ENCODE data around the gene SCO2. TPM values are rescaled to one million over a fixed set of nuclear protein-coding genes. Genes with fewer than 3 reads are reported as not detected.
"Not testable (repeated sequence)": the region's sequence is repeated elsewhere in the genome, so short reads cannot be mapped to it uniquely, and the experiment has no call there.

Gene SCO2
- total RNA-seq, 1 experiment from 2014 or later: 6.3 TPM

- H3K27me3 ChIP-seq (replicated peaks): no peaks in the 10 kb centered on the region
- H3K27ac ChIP-seq: no peak within 1 kb of the TSS
- H3K36me3 ChIP-seq: no peaks in the 10 kb centered on the region
- no peak for DNase-seq (ENCODE audit: low read depth in 1 of 2, low spot score in 2 of 2)
- no peak within 1 kb of the TSS for H3K4me3 ChIP-seq
- peaks cover 9% of the 10 kb centered on the region for H3K4me1 ChIP-seq (replicated peaks)
- H3K9me3 ChIP-seq (replicated peaks): no peaks in the 10 kb centered on the region
Observed at GRCh38 chr22:50545522-50546325, 20.3 kb upstream of the SCO2 start, which contains the start of gene KLHDC7B. Gene KLHDC7B (plus strand): TSS chr22:50545899. CDS start chr22:50546244, 345 bp downstream.

- H3K9me3 ChIP-seq (replicated peaks): no peaks in the 10 kb centered on the region
- no peaks in the 10 kb centered on the region for H3K27me3 ChIP-seq (replicated peaks)
- no peak overlapping the region for H3K4me3 ChIP-seq
- no peak for DNase-seq (ENCODE audit: low read depth in 1 of 2, low spot score in 2 of 2)
- no peaks in the 10 kb centered on the region for H3K36me3 ChIP-seq
- H3K27ac ChIP-seq: no peak overlapping the region
- peaks cover 12% of the 10 kb centered on the region for H3K4me1 ChIP-seq (replicated peaks)
Observed at GRCh38 chr22:50544746-50545253, 19.4 kb upstream of the SCO2 start.

DNA sequence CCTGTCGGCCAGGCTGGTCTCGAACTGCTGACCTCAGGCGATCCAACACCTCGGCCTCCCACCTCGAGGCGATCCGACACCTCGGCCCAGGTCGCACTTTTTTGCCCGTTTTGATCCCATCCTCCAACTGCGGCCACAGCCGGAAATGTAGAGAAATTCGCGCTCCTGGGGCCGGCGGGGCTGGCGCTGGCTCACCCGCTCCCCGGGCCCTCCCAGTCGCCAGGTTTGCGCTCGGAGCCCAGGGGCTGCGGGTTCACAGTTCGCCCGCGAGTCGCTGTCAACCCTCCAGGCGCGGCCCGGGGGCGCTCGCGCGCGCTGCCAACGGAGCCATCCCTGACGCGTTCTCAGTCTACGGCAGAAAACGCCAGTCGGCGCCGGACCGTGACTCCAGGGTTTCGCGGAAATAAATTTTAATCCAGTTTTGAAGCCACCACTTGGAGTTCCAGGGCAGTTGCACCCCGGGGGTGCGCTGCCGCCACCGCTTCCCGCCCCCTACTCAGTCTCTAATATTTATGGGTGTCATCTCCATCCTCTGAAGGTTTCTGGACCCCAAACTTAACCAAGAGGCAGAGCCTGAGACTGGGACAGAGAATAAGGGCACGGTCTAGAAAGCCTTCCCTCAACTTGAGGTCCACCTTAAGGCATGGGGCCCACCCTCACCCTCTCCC lies 18.8 kb upstream of the SCO2 start:
- Histone ChIP-seq H3K27ac (no peak overlapping the region), H3K27me3 (replicated peaks) (no peaks in the 10 kb centered on the region), H3K4me1 (replicated peaks) (peaks cover 18% of the 10 kb centered on the region), H3K36me3 (no peaks in the 10 kb centered on the region), H3K9me3 (replicated peaks) (no peaks in the 10 kb centered on the region), H3K4me3 (no peak overlapping the region)
- DNase-seq (ENCODE audit: low read depth in 1 of 2, low spot score in 2 of 2): no peak

- no peaks in the 10 kb centered on the region for H3K36me3 ChIP-seq
- no peak for DNase-seq (ENCODE audit: low read depth in 1 of 2, low spot score in 2 of 2)
- H3K27me3 ChIP-seq (replicated peaks): no peaks in the 10 kb centered on the region
- peaks cover 21% of the 10 kb centered on the region for H3K4me1 ChIP-seq (replicated peaks)
- no peak overlapping the region for H3K27ac ChIP-seq
- H3K9me3 ChIP-seq (replicated peaks): no peaks in the 10 kb centered on the region
- no peak overlapping the region for H3K4me3 ChIP-seq
Observed at GRCh38 chr22:50542416-50542927, 17.1 kb upstream of the SCO2 start.

DNA sequence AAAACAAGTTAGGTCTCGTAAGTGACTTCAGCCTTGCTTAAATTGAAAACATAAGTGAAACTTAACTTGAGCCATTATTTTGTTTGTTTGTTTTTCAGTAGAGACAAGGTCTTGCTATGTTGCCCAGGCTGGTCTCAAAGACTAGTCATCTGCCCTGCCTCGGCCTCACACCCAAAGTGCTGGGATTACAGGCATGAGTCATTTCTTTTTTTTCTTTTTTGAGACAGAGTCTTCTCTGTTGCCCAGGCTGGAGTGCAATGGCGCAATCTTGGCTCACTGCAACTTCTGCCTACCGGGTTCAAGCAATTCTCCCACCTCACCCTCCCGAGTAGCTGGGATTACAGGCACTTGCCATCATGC lies 16.2 kb upstream of the SCO2 start:
- not testable (repeated sequence) for H3K36me3 ChIP-seq; H3K27me3 ChIP-seq (replicated peaks); H3K9me3 ChIP-seq (replicated peaks); H3K4me3 ChIP-seq
- H3K4me1 ChIP-seq (replicated peaks): peaks cover 21% of the 10 kb centered on the region
- H3K27ac ChIP-seq: peak overlapping the region; percentile 45
- peak; percentile 69 to 76 for DNase-seq (ENCODE audit: low read depth in 1 of 2, low spot score in 2 of 2)

GRCh38 chr22:50540381-50540780 lies 15.0 kb upstream of the SCO2 start:
- Histone ChIP-seq H3K27ac (peak overlapping the region; percentile 89; the same call in 1 of the 2 replicates), H3K36me3 (no peaks in the 10 kb centered on the region), H3K4me3 (no peak overlapping the region), H3K4me1 (replicated peaks) (peaks cover 21% of the 10 kb centered on the region), H3K27me3 (replicated peaks) (no peaks in the 10 kb centered on the region), H3K9me3 (replicated peaks) (no peaks in the 10 kb centered on the region)
- no peak for DNase-seq (ENCODE audit: low read depth in 1 of 2, low spot score in 2 of 2)

DNA sequence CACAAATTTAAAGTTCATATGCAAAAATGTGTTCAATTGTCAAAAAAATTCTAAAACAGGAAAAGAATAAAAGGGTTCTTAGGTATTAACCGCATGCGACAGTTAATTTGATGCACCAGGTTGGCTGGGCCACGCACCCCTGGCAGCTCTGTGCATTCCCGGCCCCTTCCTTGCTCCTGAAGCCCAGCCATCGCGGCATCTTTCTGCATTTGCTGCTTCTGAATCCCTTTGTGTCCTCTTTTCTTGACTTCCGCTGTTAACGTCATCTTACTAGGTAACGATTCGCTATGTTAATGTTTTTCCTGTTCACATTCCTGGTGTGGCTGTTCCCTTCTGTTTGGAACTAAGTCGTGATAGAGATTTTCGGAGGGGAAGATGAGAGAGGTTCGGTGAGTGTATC lies 12.4 kb upstream of the SCO2 start:
- H3K9me3 ChIP-seq (replicated peaks): no peaks in the 10 kb centered on the region
- DNase-seq (ENCODE audit: low read depth in 1 of 2, low spot score in 2 of 2): no peak
- H3K4me3 ChIP-seq: no peak overlapping the region
- H3K27ac ChIP-seq: no peak overlapping the region
- no peaks in the 10 kb centered on the region for H3K27me3 ChIP-seq (replicated peaks)
- H3K4me1 ChIP-seq (replicated peaks): peaks cover 21% of the 10 kb centered on the region
- H3K36me3 ChIP-seq: no peaks in the 10 kb centered on the region

DNA sequence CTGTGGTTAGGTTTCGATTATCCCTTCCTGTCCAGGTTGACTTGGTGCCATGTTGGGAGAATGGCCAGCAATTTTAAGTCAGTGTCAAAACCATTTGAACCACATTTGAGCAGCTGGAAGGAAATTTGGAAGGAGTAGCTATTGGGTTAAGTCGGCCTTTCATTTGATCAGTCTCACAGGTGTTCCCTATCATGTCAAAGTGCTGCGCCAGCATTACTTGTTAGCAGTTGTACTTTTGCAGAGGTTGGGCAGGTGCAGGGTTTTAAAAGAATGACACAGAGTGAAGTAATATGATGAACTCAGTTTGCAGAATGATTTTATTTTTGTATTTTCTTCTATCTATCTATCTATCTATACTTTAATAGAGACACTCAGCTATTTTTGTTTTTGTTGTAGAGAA lies 10.8 kb upstream of the SCO2 start:
- H3K4me3 ChIP-seq: no peak overlapping the region

GRCh38 chr22:50535113-50535512 lies 9.7 kb upstream of the SCO2 start:
- peaks cover 34% of the 10 kb centered on the region for H3K4me1 ChIP-seq (replicated peaks)
- peaks cover 9% of the 10 kb centered on the region for H3K9me3 ChIP-seq (replicated peaks)
- no peaks in the 10 kb centered on the region for H3K36me3 ChIP-seq
- H3K27me3 ChIP-seq (replicated peaks): peaks cover 24% of the 10 kb centered on the region
- no peak for DNase-seq (ENCODE audit: low read depth in 1 of 2, low spot score in 2 of 2)
- H3K4me3 ChIP-seq: no peak overlapping the region
- no peak overlapping the region for H3K27ac ChIP-seq

More for the DNA sequence above, 10.8 kb upstream of the SCO2 start:
- Histone ChIP-seq H3K27ac (no peak overlapping the region), H3K4me1 (replicated peaks) (peaks cover 24% of the 10 kb centered on the region), H3K27me3 (replicated peaks) (peaks cover 13% of the 10 kb centered on the region), H3K9me3 (replicated peaks) (peaks cover under 1% of the 10 kb centered on the region; the same call in 1 of the 2 replicates), H3K36me3 (no peaks in the 10 kb centered on the region)
- DNase-seq (ENCODE audit: low read depth in 1 of 2, low spot score in 2 of 2): no peak

DNA sequence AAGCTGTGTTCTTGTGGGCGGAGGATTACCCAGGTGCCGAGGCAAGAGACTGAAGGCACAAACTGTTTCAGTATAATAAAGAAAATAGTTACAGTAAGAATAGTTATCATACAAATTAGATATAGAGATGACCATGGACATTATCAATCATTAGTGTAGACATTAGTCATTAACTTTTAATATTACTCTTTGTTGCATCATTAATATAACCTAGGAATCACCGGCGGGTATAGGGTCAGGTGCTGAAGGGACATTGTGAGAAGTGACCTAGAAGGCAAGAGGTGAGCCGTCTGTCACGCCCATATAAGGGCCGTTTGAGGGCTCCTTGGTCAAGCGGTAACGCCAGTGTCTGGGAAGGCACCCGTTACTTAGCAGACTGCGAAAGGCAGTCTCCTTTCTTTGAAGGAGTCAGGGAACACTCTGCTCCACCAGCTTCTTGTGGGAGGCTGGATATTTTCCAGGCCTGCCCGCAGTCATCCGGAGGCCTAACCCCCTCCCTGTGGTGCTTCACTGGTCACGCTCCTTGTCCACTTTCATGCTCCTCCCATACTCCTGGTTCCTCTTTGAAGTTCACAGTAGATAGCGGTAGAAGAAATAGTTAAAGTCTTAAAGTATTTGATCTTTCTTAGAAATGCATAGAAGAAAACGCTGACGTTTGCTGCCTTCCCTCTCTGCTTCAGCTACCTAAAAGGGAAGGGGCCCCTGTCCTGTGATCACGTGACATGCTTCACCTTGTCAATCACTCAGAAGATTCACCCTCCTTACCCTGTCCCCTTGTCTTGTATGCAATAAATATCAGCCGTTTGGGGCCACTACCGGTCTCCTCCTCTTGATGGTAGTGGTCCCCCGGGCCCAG lies 8.7 kb upstream of the SCO2 start:
- not testable (repeated sequence) for DNase-seq (ENCODE audit: low read depth in 1 of 2, low spot score in 2 of 2); H3K36me3 ChIP-seq; H3K4me3 ChIP-seq; H3K27ac ChIP-seq
- Histone ChIP-seq H3K9me3 (replicated peaks) (peaks cover 18% of the 10 kb centered on the region), H3K27me3 (replicated peaks) (peaks cover 30% of the 10 kb centered on the region), H3K4me1 (replicated peaks) (peaks cover 34% of the 10 kb centered on the region)

DNA sequence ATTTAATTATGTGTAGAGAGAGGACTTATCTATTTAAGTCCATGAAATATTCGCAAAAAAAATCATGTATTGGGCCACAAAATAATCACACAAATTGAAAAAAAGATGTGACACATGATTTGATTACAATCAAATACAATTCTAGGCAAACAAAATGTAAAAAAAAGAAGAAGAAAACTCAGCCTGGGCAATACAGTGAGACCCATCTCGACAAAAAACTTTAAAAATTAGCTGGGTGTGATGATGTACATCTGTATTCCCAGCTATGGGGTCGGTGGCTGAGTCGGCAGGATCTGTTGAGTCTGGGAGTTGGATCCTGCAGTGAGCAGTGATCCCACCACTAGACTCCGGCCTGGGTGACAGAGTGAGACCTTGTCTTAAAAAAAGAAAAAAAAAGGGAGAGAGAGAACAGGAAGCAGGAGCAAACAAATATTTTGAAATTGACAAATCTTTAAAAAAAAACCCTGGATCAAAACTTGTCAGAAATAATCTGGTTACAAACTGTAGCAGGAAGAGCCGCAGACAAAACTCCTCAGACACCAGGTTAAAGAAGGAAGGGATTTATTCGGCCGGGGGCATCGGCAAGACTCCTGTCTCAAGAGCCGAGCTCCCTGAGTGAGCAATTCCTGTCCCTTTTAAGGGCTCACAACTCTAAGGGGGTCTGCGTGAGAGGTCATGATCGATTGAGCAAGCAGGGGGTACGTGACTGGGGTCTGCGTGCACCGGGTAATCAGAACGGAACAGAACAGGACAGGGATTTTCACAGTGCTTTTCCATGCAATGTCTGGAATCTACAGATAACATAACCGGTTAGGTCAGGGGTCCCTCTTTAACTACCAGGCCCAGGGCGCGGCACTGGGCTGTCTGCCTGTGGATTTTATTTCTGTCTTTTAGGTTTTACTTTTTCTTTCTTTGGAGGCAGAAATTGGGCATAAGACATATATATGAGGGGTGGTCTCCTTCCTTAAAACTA lies 7.7 kb upstream of the SCO2 start:
- H3K9me3 ChIP-seq (replicated peaks): peaks cover 18% of the 10 kb centered on the region
- no peak overlapping the region for H3K4me3 ChIP-seq
- no peak overlapping the region for H3K27ac ChIP-seq
- DNase-seq (ENCODE audit: low read depth in 1 of 2, low spot score in 2 of 2): no peak
- peaks cover 30% of the 10 kb centered on the region for H3K27me3 ChIP-seq (replicated peaks)
- H3K36me3 ChIP-seq: no peaks in the 10 kb centered on the region
- H3K4me1 ChIP-seq (replicated peaks): peaks cover 32% of the 10 kb centered on the region

- no peaks in the 10 kb centered on the region for H3K36me3 ChIP-seq
Observed at GRCh38 chr22:50531962-50532674, 6.7 kb upstream of the SCO2 start.

More at GRCh38 chr22:50531962-50532674, 6.7 kb upstream of the SCO2 start:
- DNase-seq (ENCODE audit: low read depth in 1 of 2, low spot score in 2 of 2): peak; percentile 37 to 69
- Histone ChIP-seq H3K4me1 (replicated peaks) (peaks cover 32% of the 10 kb centered on the region), H3K4me3 (peak overlapping the region; percentile 41), H3K9me3 (replicated peaks) (peaks cover 18% of the 10 kb centered on the region), H3K27me3 (replicated peaks) (peaks cover 30% of the 10 kb centered on the region), H3K27ac (no peak overlapping the region)
